K562 (cell line): ENCODE measurements around the gene LIMS1. TPM values are rescaled to one million over a fixed set of nuclear protein-coding genes. Genes with fewer than 3 reads are reported as not detected.
A peak's percentile ranks its signal among the peaks of the same experiment; 100 is the strongest.

Source experiments
- AFF4 ChIP-seq: sonication (generic); formaldehyde crosslinking; IDR thresholded peaks from 2 replicates; pipeline ENCODE4 v1.8.0; 2023; ENCODE audit warnings: mild to moderate bottlenecking, missing genetic modification reagents
- ARHGAP35 ChIP-seq: fragments of 450-650 bp; IDR thresholded peaks from 2 replicates; pipeline ENCODE4 v1.6.1; 2018; ENCODE audit not compliant: partially characterized antibody
- ARID4B ChIP-seq: sonication (generic); formaldehyde crosslinking; IDR thresholded peaks from 2 replicates; pipeline ENCODE4 v1.8.0; 2022; ENCODE audit warnings: mild to moderate bottlenecking, missing genetic modification reagents
- COPS2 ChIP-seq: fragments of 450-650 bp; conservative IDR thresholded peaks from 2 replicates; pipeline ENCODE4 v1.6.1; 2016; ENCODE audit warnings: mild to moderate bottlenecking, moderate library complexity
- E2F1 ChIP-seq: sonication (generic); formaldehyde crosslinking; IDR thresholded peaks from 2 replicates; pipeline ENCODE4 v1.8.1; 2023; ENCODE audit warnings: mild to moderate bottlenecking, missing genetic modification reagents, moderate library complexity
- FOXP4 ChIP-seq: sonication (generic); formaldehyde crosslinking; IDR thresholded peaks from 2 replicates; pipeline ENCODE4 v1.8.0; 2022; ENCODE audit warnings: mild to moderate bottlenecking, missing genetic modification reagents, borderline replicate concordance
- ID3 ChIP-seq, 2 experiments: fragments of 250-450 bp in 1 of 2; fragments of 450-650 bp in 1 of 2; sonication (Bioruptor Pico) in 1 of 2; IDR thresholded peaks; 2 replicates each; pipeline versions ENCODE4 v1.6.1 to v1.8.0; 2016 to 2021; ENCODE audit warnings: mild to moderate bottlenecking in 2 of 2, moderate library complexity in 2 of 2, missing compliant biosample characterization in 1 of 2, missing genetic modification characterization in 1 of 2
- NFXL1 ChIP-seq: fragments of 450-650 bp; formaldehyde crosslinking; IDR thresholded peaks from 2 replicates; pipeline ENCODE4 v1.4.0; 2021; ENCODE audit warnings: mild to moderate bottlenecking
- NR2C1 ChIP-seq, 2 experiments: fragments of 450-650 bp; IDR thresholded peaks; 2 replicates each; pipeline ENCODE4 v1.6.1; 2017; ENCODE audit warnings: mild to moderate bottlenecking in 2 of 2, antibody characterized with exemption in 1 of 2, inconsistent platforms in 1 of 2, missing compliant biosample characterization in 1 of 2, missing genetic modification characterization in 1 of 2
- PRMT5 ChIP-seq: sonication (generic); formaldehyde crosslinking; IDR thresholded peaks from 2 replicates; pipeline ENCODE4 v1.5.0; 2020; ENCODE audit warnings: missing genetic modification reagents
- ZC3H11A ChIP-seq: IDR thresholded peaks from 2 replicates; pipeline ENCODE4 v1.6.1; 2012; ENCODE audit warnings: low read depth, low read length, improper control_type of control experiment
- ZNF280A ChIP-seq: fragments of 450-650 bp; IDR thresholded peaks from 2 replicates; pipeline ENCODE4 v1.6.1; 2018; ENCODE audit warnings: mild to moderate bottlenecking, low read depth; ENCODE audit not compliant: partially characterized antibody
- polyA plus RNA-seq, 8 experiments: library from polyadenylated mRNA; depleted of rRNA in 4 of 8; stranded (reverse) in 5 of 8; unstranded in 3 of 8; fragments of >200 nt; fragmentation: Nextera tagmentation in 2 of 8; fragmentation: Illumina TruSeq in 1 of 8; extraction: Ambion mirVana in 2 of 8; extraction: Trizol in 1 of 8; gene quantifications; 2 replicates each; pipeline versions ENCODE4 v1.2.1 to v1.2.3, GENCODE V29; 2011 to 2014; ENCODE audit warnings: inconsistent platforms in 1 of 8, missing spikeins in 1 of 8
- total RNA-seq, 7 experiments: library from RNA; depleted of rRNA in 6 of 7; stranded (reverse); fragments of >200 nt in 6 of 7; fragmentation: Illumina TruSeq in 2 of 7; extraction: Trizol in 2 of 7; gene quantifications; 2 replicates each; pipeline versions ENCODE4 v1.2.1 to v1.2.3, GENCODE V29; 2011 to 2021; ENCODE audit warnings: low replicate concordance in 1 of 7

The LIMS1 gene
- total and polyA plus RNA-seq, 9 of the 15 experiments (the other 6 are each of a cell fraction or from before 2014, with no cell fraction given), result 52.8 to 134 (median 81.0) TPM

- TF ChIP-seq FOXP4 (CRISPR knock-in tag) (no peak), ID3 (CRISPR knock-in tag; IDR thresholded peaks at IDR 0.05) (no peak), ID3 (tag; IDR thresholded peaks at IDR 0.05) (peak; percentile 96), PRMT5 (CRISPR knock-in tag) (no peak), ZNF280A (no peak), NR2C1 (IDR thresholded peaks at IDR 0.05) (peak; percentile 59), NR2C1 (tag; IDR thresholded peaks at IDR 0.05) (0 out of 2 replicates have a peak, but pooled peaks have one; percentile 32), E2F1 (CRISPR knock-in tag) (no peak), AFF4 (CRISPR knock-in tag) (no peak), NFXL1 (CRISPR knock-in tag) (no peak), ARHGAP35 (no peak), ARID4B (CRISPR knock-in tag) (peak; percentile 33; the same call in 1 of the 2 replicates), ZC3H11A (no peak), COPS2 (no peak)
Measured at GRCh38 chr2:108621087-108621559, 86.9 kb downstream of the LIMS1 start (continued).
